K562 (cell line): ENCODE data around the gene TEAD3. TPM values are rescaled to one million over a fixed set of nuclear protein-coding genes. Genes with fewer than 3 reads are reported as not detected.

Experiments used
- CREB1 ChIP-seq, 2 experiments: sonication (generic) in 1 of 2; formaldehyde crosslinking in 1 of 2; IDR thresholded peaks; 2 replicates each; pipeline versions ENCODE4 v1.6.1 to v1.8.0; 2012 to 2022; ENCODE audit warnings: inconsistent platforms in 1 of 2, mild to moderate bottlenecking in 1 of 2, missing genetic modification reagents in 1 of 2, moderate library complexity in 1 of 2
- ELF2 ChIP-seq: fragments of 250-450 bp; sonication (Bioruptor Pico); IDR thresholded peaks from 2 replicates; pipeline ENCODE4 v1.5.0; 2021; ENCODE audit warnings: mild to moderate bottlenecking
- ESRRA ChIP-seq: fragments of 450-650 bp; IDR thresholded peaks from 2 replicates; pipeline ENCODE4 v1.6.1; 2014; ENCODE audit warnings: low read depth, mild to moderate bottlenecking, moderate library complexity, borderline replicate concordance
- FUS ChIP-seq: fragments of 200-400 bp; formaldehyde crosslinking; optimal IDR thresholded peaks from 2 replicates; pipeline ENCODE3; 2017; ENCODE audit warnings: low read depth, low read length
- GMEB1 ChIP-seq: fragments of 250-450 bp; sonication (Bioruptor Pico); IDR thresholded peaks from 2 replicates; pipeline ENCODE4 v1.4.0; 2020; ENCODE audit warnings: mild to moderate bottlenecking
- HDAC2 ChIP-seq: fragments of 450-650 bp; IDR thresholded peaks from 2 replicates; pipeline ENCODE4 v1.6.1; 2016; ENCODE audit warnings: mild to moderate bottlenecking
- KDM1A ChIP-seq, 2 experiments: fragments of 450-650 bp; IDR thresholded peaks; 2 replicates each; pipeline ENCODE4 v1.6.1; 2016; ENCODE audit warnings: mild to moderate bottlenecking in 2 of 2
- NKRF ChIP-seq: fragments of 450-650 bp; IDR thresholded peaks from 2 replicates; pipeline ENCODE4 v1.6.1; 2016; ENCODE audit warnings: borderline replicate concordance
- OTX1 ChIP-seq: fragments of 450-650 bp; formaldehyde crosslinking; IDR thresholded peaks from 2 replicates; pipeline ENCODE4 v1.4.0; 2022; ENCODE audit warnings: mild to moderate bottlenecking
- POLR2G ChIP-seq: fragments of 200-400 bp; formaldehyde crosslinking; IDR thresholded peaks from 2 replicates; pipeline ENCODE4 v1.6.1; 2017; ENCODE audit warnings: low read depth, mild to moderate bottlenecking, antibody characterized with exemption, low read length, moderate library complexity
- RBM15 ChIP-seq: fragments of 200-400 bp; formaldehyde crosslinking; IDR thresholded peaks from 2 replicates; pipeline ENCODE4 v1.6.1; 2018; ENCODE audit warnings: mild to moderate bottlenecking, low read length, moderate library complexity; ENCODE audit not compliant: insufficient read depth
- XRCC3 ChIP-seq: fragments of 450-650 bp; IDR thresholded peaks from 2 replicates; pipeline ENCODE4 v1.6.1; 2017; ENCODE audit warnings: mild to moderate bottlenecking, moderate library complexity
- ZFP91 ChIP-seq: sonication (generic); formaldehyde crosslinking; IDR thresholded peaks from 2 replicates; pipeline ENCODE4 v1.8.0; 2022; ENCODE audit warnings: mild to moderate bottlenecking, missing genetic modification reagents
- ZNF174 ChIP-seq: fragments of 250-450 bp; sonication (Bioruptor Pico); IDR thresholded peaks from 2 replicates; pipeline ENCODE4 v1.4.0; 2020; ENCODE audit warnings: mild to moderate bottlenecking
- polyA plus RNA-seq, 8 experiments: library from polyadenylated mRNA; depleted of rRNA in 4 of 8; stranded (reverse) in 5 of 8; unstranded in 3 of 8; fragments of >200 nt; fragmentation: Nextera tagmentation in 2 of 8; fragmentation: Illumina TruSeq in 1 of 8; extraction: Ambion mirVana in 2 of 8; extraction: Trizol in 1 of 8; gene quantifications; 2 replicates each; pipeline versions ENCODE4 v1.2.1 to v1.2.3, GENCODE V29; 2011 to 2014; ENCODE audit warnings: inconsistent platforms in 1 of 8, missing spikeins in 1 of 8
- total RNA-seq, 7 experiments: library from RNA; depleted of rRNA in 6 of 7; stranded (reverse); fragments of >200 nt in 6 of 7; fragmentation: Illumina TruSeq in 2 of 7; extraction: Trizol in 2 of 7; gene quantifications; 2 replicates each; pipeline versions ENCODE4 v1.2.1 to v1.2.3, GENCODE V29; 2011 to 2021; ENCODE audit warnings: low replicate concordance in 1 of 7
- TF ChIP-seq, protein P1 (sequence below): sonication (generic); formaldehyde crosslinking; IDR thresholded peaks from 2 replicates; pipeline ENCODE4 v1.9.0; 2022; ENCODE audit warnings: mild to moderate bottlenecking, missing genetic modification reagents
- TF ChIP-seq, protein P2 (sequence below), 3 experiments: fragments of 200-800 bp in 1 of 3; sonication (Bioruptor generic) in 1 of 3; sonication (generic) in 1 of 3; formaldehyde crosslinking in 1 of 3; IDR thresholded peaks; 2 replicates each; pipeline versions ENCODE4 v1.6.1 to v1.8.0; 2016 to 2022; ENCODE audit warnings: mild to moderate bottlenecking in 2 of 3, missing compliant biosample characterization in 2 of 3, missing genetic modification characterization in 2 of 3, missing genetic modification reagents in 1 of 3
- TF ChIP-seq, protein P3 (sequence below), 2 experiments: fragments of 450-650 bp; conservative IDR thresholded peaks; 2 replicates each; pipeline ENCODE4 v1.6.1; 2017; ENCODE audit warnings: mild to moderate bottlenecking in 2 of 2, moderate library complexity in 2 of 2

Gene TEAD3
- total and polyA plus RNA-seq, 9 of the 15 experiments (the other 6 are each of a cell fraction or from before 2014, with no cell fraction given): 0.63 to 13.2 (median 3.3) TPM

DNA sequence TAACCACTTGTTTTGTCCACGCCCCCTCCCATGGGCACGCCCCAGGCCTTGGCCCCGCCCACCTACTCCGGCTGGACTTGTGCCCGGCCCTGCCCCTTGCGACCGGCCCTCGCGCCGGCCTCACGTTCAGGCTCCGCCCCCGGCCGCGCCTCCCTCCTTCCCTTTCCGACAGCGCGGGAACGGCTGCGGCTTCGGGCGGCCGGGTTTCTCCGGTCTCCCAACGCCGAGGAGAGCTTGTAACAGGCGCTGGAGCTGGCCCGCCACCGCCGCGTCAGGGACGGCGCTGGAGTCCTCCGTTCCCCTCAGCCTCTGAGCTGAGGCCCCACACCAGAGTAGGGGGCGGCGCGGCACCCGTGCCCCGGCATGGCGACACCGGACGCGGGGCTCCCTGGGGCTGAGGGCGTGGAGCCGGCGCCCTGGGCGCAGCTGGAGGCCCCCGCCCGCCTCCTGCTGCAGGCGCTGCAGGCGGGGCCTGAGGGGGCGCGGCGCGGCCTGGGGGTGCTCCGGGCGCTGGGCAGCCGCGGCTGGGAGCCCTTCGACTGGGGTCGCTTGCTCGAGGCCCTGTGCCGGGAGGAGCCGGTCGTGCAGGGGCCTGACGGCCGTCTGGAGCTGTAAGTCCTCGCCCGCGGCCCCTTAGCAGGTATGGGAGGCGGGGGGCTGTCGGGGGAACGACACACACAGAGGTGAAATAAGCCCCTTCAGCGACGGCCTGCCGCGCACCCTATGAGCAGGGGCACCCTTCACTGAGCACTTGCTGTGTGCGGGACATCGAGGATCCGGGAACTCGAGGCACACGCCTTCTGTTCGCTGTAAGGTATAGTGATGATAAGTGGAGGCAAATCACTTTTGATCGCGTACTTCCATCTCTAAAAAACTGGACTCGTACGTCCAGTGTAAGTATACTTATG, 44.4 kb downstream of the TEAD3 start, which contains the start of gene FANCE (continued):
- TF ChIP-seq ZFP91 (CRISPR knock-in tag): peak; percentile 53; the same call in 1 of the 2 replicates
- peak; percentile 84 for TF ChIP-seq FUS
- TF ChIP-seq, protein P1, sequence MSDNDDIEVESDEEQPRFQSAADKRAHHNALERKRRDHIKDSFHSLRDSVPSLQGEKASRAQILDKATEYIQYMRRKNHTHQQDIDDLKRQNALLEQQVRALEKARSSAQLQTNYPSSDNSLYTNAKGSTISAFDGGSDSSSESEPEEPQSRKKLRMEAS (CRISPR knock-in tag): peak; percentile 86
- no peak for TF ChIP-seq RBM15
- TF ChIP-seq CREB1 (IDR thresholded peaks at IDR 0.05): no peak
- 0 out of 2 replicates have a peak, but pooled peaks have one; percentile 45 for TF ChIP-seq CREB1 (CRISPR knock-in tag; IDR thresholded peaks at IDR 0.05)
- no peak for TF ChIP-seq KDM1A (IDR thresholded peaks at IDR 0.05)
- TF ChIP-seq XRCC3: no peak
- TF ChIP-seq, protein P2, sequence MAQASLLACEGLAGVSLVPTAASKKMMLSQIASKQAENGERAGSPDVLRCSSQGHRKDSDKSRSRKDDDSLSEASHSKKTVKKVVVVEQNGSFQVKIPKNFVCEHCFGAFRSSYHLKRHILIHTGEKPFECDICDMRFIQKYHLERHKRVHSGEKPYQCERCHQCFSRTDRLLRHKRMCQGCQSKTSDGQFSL (CRISPR knock-in tag; IDR thresholded peaks at IDR 0.05): no peak
- TF ChIP-seq, protein P2 (tag; IDR thresholded peaks at IDR 0.05): 0 out of 4 replicates have a peak, but pooled peaks of 1 of the 2 experiments have one; percentile 25
- 0 out of 2 replicates have a peak, but pooled peaks have one; percentile 42 for TF ChIP-seq HDAC2
- TF ChIP-seq NKRF: peak; percentile 87
- no peak for TF ChIP-seq ZNF174 (CRISPR knock-in tag)
- TF ChIP-seq ESRRA: 0 out of 2 replicates have a peak, but pooled peaks have one; percentile 8
- peak; percentile 62 for TF ChIP-seq GMEB1 (CRISPR knock-in tag)
- peak; percentile 53; the same call in 1 of the 2 replicates for TF ChIP-seq ELF2 (CRISPR knock-in tag)
- TF ChIP-seq POLR2G: peak; percentile 93
- TF ChIP-seq, protein P3, sequence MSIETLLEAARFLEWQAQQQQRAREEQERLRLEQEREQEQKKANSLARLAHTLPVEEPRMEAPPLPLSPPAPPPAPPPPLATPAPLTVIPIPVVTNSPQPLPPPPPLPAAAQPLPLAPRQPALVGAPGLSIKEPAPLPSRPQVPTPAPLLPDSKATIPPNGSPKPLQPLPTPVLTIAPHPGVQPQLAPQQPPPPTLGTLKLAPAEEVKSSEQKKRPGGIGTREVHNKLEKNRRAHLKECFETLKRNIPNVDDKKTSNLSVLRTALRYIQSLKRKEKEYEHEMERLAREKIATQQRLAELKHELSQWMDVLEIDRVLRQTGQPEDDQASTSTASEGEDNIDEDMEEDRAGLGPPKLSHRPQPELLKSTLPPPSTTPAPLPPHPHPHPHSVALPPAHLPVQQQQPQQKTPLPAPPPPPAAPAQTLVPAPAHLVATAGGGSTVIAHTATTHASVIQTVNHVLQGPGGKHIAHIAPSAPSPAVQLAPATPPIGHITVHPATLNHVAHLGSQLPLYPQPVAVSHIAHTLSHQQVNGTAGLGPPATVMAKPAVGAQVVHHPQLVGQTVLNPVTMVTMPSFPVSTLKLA (conservative IDR thresholded peaks at IDR 0.05): peak; percentile 88 to 96
- no peak for TF ChIP-seq OTX1
